Bronchial epithelial cell (primary cell): Measurements from ENCODE around the gene SLC40A1. TPM values are rescaled to one million over a fixed set of nuclear protein-coding genes. Genes with fewer than 3 reads are reported as not detected.
A peak's percentile ranks its signal among the peaks of the same experiment; 100 is the strongest.

Experiments used
- DNase-seq: peaks from one replicate; pipeline ENCODE4 v3.0.0-alpha.2; 2010; ENCODE audit warnings: low read depth
- FAIRE-seq: peaks from 2 replicates; lab custom pipeline; 2011; peaks lifted over from hg19 to GRCh38; lab: Jason Lieb, UNC
- H3K27me3 ChIP-seq: 2 replicates; pipeline ENCODE4 v1.5.1; 2011; ENCODE audit warnings: low read length; ENCODE audit not compliant: control insufficient read depth, insufficient read depth
- H3K36me3 ChIP-seq: 2 replicates; pipeline ENCODE4 v1.5.1; 2011; ENCODE audit warnings: low read length; ENCODE audit not compliant: control insufficient read depth, insufficient read depth
- H3K4me3 ChIP-seq: 2 replicates; pipeline ENCODE4 v1.5.1; 2011; ENCODE audit warnings: mild to moderate bottlenecking, low read depth, low read length, control low read depth
- CTCF ChIP-seq: IDR thresholded peaks from 2 replicates; pipeline ENCODE4 v1.5.1; 2011; ENCODE audit warnings: mild to moderate bottlenecking, moderate library complexity, low read length, control low read depth, inconsistent platforms; ENCODE audit not compliant: insufficient read depth, severe bottlenecking
- total RNA-seq: library from RNA; depleted of rRNA; stranded (reverse); fragments of >200 nt; gene quantifications from 2 replicates; pipeline ENCODE4 v1.2.1, GENCODE V29; 2014

Gene SLC40A1
- total RNA-seq, 1 donor from 2014 or later: 1.1 TPM

DNA sequence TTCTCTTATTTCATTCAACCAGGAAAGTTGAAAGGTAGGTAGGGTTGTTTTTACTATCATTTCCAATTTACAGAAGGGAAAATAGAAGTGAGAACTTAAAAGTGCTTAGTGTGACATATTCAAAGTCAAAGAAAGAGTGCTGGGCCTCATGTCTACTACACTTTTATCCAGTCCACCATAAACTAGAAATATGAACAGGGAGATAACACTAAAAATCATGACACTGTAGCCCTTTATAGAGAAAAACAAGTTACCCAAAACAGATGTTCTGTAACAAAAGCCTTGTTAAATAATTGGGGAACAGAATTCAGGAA is 20.4 kb downstream of the SLC40A1 start:
- no peak for TF ChIP-seq CTCF
- Histone ChIP-seq H3K4me3 (no peak overlapping the region), H3K36me3 (no peaks in the 10 kb centered on the region), H3K27me3 (no peaks in the 10 kb centered on the region)
- FAIRE-seq (no peak), DNase-seq (no peak)

DNA sequence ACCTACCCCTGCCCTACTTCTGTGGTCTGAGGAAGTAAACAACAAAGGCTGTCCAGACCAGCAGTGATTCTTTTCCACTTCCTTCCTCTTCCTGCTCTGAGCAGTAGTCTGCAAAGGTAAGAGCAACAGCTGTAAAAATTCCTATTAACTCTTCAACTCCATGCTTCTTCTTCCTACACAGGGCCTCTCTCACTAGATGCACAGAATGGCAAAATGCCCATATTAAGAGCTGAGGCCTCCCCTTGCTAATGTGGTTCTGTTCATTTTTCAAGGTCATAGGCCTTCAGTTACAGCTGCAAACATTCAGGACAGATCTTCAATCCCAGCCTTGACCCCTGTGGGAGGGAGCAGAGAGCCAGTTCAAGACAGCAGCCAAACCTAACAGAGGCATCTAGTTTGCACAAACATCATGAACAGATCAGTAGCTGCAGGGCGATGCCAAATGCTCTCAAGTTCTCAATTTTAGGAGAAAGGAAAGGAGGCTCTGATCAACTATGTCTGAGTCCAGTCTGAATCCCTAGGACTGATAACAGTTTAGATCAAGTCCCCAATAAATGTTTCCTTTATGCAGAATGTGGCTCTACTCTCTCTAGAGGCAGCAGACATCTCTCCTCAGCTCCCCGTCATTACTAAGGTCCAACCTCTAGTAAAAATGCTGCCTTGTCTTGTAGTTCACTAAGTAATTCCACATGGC is 20.9 kb downstream of the SLC40A1 start:
- no peaks in the 10 kb centered on the region for H3K36me3 ChIP-seq
- H3K27me3 ChIP-seq: no peaks in the 10 kb centered on the region
- no peak overlapping the region for H3K4me3 ChIP-seq
- FAIRE-seq: peak; percentile 7
- no peak for TF ChIP-seq CTCF
- DNase-seq: no peak

DNA sequence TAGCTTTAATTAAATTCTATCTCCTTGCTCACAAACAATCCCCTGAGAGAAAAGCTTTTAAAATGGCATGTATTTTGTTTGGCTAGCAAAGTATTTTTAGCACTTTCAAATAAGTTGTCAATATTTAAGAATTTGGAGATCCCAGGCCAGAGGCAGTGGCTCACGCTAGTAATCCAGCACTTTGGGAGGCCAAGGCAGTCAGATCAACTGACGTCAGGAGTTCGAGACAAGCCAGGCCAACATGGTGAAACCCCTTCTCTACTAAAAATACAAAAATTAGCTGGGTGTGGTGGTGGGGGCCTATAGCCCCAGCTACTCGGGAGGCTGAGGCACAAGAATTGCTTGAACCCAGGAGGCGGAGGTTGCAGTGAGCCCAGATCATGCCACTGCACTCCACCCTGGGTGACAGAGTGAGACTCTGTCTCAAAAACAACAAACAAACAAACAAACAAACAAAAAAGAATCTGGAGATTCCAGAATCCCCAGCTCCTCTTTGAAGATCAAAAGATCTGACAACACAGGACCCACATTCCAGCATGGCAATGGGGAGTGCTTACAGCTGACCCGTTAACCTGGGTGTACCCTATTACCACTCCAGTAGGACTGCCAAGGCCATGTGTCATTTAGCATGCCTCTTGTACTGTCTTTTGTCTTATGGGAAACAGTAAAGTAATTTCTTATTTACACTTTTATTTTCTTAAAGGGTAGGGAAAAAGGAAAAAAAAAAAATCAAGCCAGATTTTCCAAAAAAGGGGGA is 21.9 kb downstream of the SLC40A1 start:
- Histone ChIP-seq H3K27me3 (no peaks in the 10 kb centered on the region), H3K4me3 (no peak overlapping the region), H3K36me3 (no peaks in the 10 kb centered on the region)
- DNase-seq: no peak
- FAIRE-seq: no peak
- TF ChIP-seq CTCF: no peak

- FAIRE-seq: no peak
- TF ChIP-seq CTCF: no peak
- no peak overlapping the region for H3K4me3 ChIP-seq
- no peaks in the 10 kb centered on the region for H3K36me3 ChIP-seq
- DNase-seq: peak; percentile 88
- H3K27me3 ChIP-seq: no peaks in the 10 kb centered on the region
Observed at GRCh38 chr2:189557373-189557772, 23.2 kb downstream of the SLC40A1 start.

- no peak for TF ChIP-seq CTCF
- FAIRE-seq (no peak), DNase-seq (no peak)
- H3K4me3 ChIP-seq: no peak overlapping the region
- no peaks in the 10 kb centered on the region for H3K27me3 ChIP-seq
- no peaks in the 10 kb centered on the region for H3K36me3 ChIP-seq
Observed at GRCh38 chr2:189556526-189556925, 24.1 kb downstream of the SLC40A1 start.
